ENCODE measurements around the gene RAD23A. TPM values are rescaled to one million over a fixed set of nuclear protein-coding genes. Genes with fewer than 3 reads are reported as not detected.
"Not testable (repeated sequence)": the region's sequence is repeated elsewhere in the genome, so short reads cannot be mapped to it uniquely, and the experiment has no call there.

Gene RAD23A
- total and polyA plus RNA-seq, 9 donors: 61.2 to 94.0 (median 86.7) TPM

GRCh38 chr19:12954612-12954962 lies 8.9 kb downstream of the RAD23A start:
- no peaks in the 10 kb centered on the region for H3K36me3 ChIP-seq
- intact Hi-C loops (cut with DNase I): no loop called here
- no peak overlapping the region for H3K27ac ChIP-seq
- no peak overlapping the region for H3K4me3 ChIP-seq
- no peak for DNase-seq
- no peaks in the 10 kb centered on the region for H3K9me3 ChIP-seq
- TF ChIP-seq CTCF (IDR thresholded peaks at IDR 0.05) (no peak), POLR2A (IDR thresholded peaks at IDR 0.05) (no peak), EP300 (IDR thresholded peaks at IDR 0.05) (no peak)
- H3K27me3 ChIP-seq: no peaks in the 10 kb centered on the region
- H3K4me1 ChIP-seq (ENCODE audit: insufficient read depth): peaks cover 5% of the 10 kb centered on the region
- 7 to 24% (median 12%) methylated on average over 1 of the region's 1 CpG for WGBS, 3 donors

GRCh38 chr19:12955575-12955974 lies 9.9 kb downstream of the RAD23A start:
- H3K4me1 ChIP-seq (ENCODE audit: insufficient read depth); H3K9me3 ChIP-seq; intact Hi-C loops (cut with DNase I); DNase-seq; H3K4me3 ChIP-seq; H3K27ac ChIP-seq; H3K36me3 ChIP-seq; H3K27me3 ChIP-seq: not testable (repeated sequence)
- WGBS, 3 donors: 81 to 88% (median 87%) methylated on average over 9 of the region's 9 CpGs

- WGBS, 3 donors: 50 to 58% (median 57%) methylated on average over 12 of the region's 12 CpGs
- H3K4me3 ChIP-seq: peak overlapping the region; percentile 76
- intact Hi-C loops (cut with DNase I): no loop called here
- DNase-seq: no peak
- no peak for TF ChIP-seq CTCF (IDR thresholded peaks at IDR 0.05)
- no peak for TF ChIP-seq EP300 (IDR thresholded peaks at IDR 0.05)
- TF ChIP-seq POLR2A (IDR thresholded peaks at IDR 0.05): no peak
- no peaks in the 10 kb centered on the region for H3K27me3 ChIP-seq
- no peak overlapping the region for H3K27ac ChIP-seq
- H3K9me3 ChIP-seq: no peaks in the 10 kb centered on the region
- peaks cover 5% of the 10 kb centered on the region for H3K4me1 ChIP-seq (ENCODE audit: insufficient read depth)
- no peaks in the 10 kb centered on the region for H3K36me3 ChIP-seq
Measured at GRCh38 chr19:12955996-12956395, 10.3 kb downstream of the RAD23A start.

GRCh38 chr19:12956446-12957388 lies 11.1 kb downstream of the RAD23A start, which contains the start of gene GADD45GIP1:
Gene GADD45GIP1, minus strand, starts transcription at chr19:12957223. Its CDS starts 11 bp downstream, at chr19:12957212.
- H3K36me3 ChIP-seq: no peaks in the 10 kb centered on the region
- no peaks in the 10 kb centered on the region for H3K27me3 ChIP-seq
- peak within 1 kb of the TSS; percentile 43 to 78 for H3K27ac ChIP-seq
- H3K9me3 ChIP-seq: no peaks in the 10 kb centered on the region
- TF ChIP-seq CTCF (IDR thresholded peaks at IDR 0.05) (no peak), POLR2A (IDR thresholded peaks at IDR 0.05) (peak; percentile 71)
- peak; percentile 72 to 85 (median 80) for DNase-seq
- WGBS, 3 donors: 3 to 5% (median 5%) methylated on average over 73 to 84 of the region's 84 CpGs
- intact Hi-C loops (cut with DNase I): no loop called here
- peak within 1 kb of the TSS; percentile 76 for H3K4me3 ChIP-seq
- H3K4me1 ChIP-seq (ENCODE audit: insufficient read depth): peaks cover 5% of the 10 kb centered on the region

- H3K27me3 ChIP-seq; intact Hi-C loops (cut with DNase I); H3K36me3 ChIP-seq; DNase-seq; H3K9me3 ChIP-seq; H3K4me1 ChIP-seq (ENCODE audit: insufficient read depth): not testable (repeated sequence)
- Histone ChIP-seq H3K4me3 (peak overlapping the region; percentile 76), H3K27ac (peak overlapping the region; percentile 43 to 78)
- 24 to 31% (median 30%) methylated on average over 31 of the region's 31 CpGs for WGBS, 3 donors
Measured at GRCh38 chr19:12957389-12957952, 11.8 kb downstream of the RAD23A start.
